ENCODE data around the gene ITGBL1. TPM values are rescaled to one million over a fixed set of nuclear protein-coding genes. Genes with fewer than 3 reads are reported as not detected.

ITGBL1 gene
- total and polyA plus RNA-seq, 5 donors, result 5.8 to 11.2 (median 7.4) TPM

DNA sequence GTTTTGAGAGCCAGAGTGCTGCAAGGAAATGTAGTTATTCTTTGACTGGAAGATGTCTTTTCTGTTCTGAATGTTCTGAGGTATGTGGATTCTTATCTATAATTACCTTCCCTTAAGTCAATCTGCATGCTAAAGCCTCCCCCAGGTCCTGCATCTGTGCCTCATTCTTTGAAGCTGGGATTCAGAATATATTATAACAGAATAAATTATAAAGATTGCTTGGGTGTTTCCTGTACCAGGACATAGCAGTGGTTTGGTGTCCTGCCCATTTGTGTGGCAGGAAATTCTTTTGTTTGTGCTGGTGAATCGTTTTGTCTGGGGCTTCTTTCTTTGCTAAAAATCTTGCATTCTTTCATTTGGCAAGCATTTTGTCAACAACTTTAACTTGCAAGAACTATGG lies 60.2 kb downstream of the ITGBL1 start:
- no peak for ATAC-seq
- H3K4me3 ChIP-seq (ENCODE audit: low read length), result no peak overlapping the region
- WGBS, result 23% methylated on average over 1 of the region's 1 CpG

GRCh38 chr13:101514100-101514499 lies 61.6 kb downstream of the ITGBL1 start:
- Histone ChIP-seq H3K4me3 (ENCODE audit: low read length) (no peak overlapping the region), H3K27me3 (ENCODE audit: control insufficient read depth, insufficient read depth) (no peaks in the 10 kb centered on the region), H3K4me1 (ENCODE audit: control insufficient read depth, insufficient read depth, low read length) (no peaks in the 10 kb centered on the region), H3K27ac (ENCODE audit: low read length) (no peak overlapping the region), H3K9me3 (ENCODE audit: control insufficient read depth, low read length) (no peaks in the 10 kb centered on the region)
- 26% methylated on average over 1 of the region's 1 CpG for WGBS
- intact Hi-C loops (cut with DNase I), result loop anchor here in 1 of 4 donors (2.0 kb wide), 1 partner anchor 245 kb away; no protein-coding TSS in a partner anchor
- ATAC-seq, result no peak
- no peak for DNase-seq

More for the DNA sequence above, 60.2 kb downstream of the ITGBL1 start:
- intact Hi-C loops (cut with DNase I), result no loop called here
- no peaks in the 10 kb centered on the region for H3K9me3 ChIP-seq (ENCODE audit: control insufficient read depth, low read length)
- no peak overlapping the region for H3K27ac ChIP-seq (ENCODE audit: low read length)
- no peaks in the 10 kb centered on the region for H3K27me3 ChIP-seq (ENCODE audit: control insufficient read depth, insufficient read depth)
- DNase-seq, result no peak
- no peaks in the 10 kb centered on the region for H3K4me1 ChIP-seq (ENCODE audit: control insufficient read depth, insufficient read depth, low read length)

DNA sequence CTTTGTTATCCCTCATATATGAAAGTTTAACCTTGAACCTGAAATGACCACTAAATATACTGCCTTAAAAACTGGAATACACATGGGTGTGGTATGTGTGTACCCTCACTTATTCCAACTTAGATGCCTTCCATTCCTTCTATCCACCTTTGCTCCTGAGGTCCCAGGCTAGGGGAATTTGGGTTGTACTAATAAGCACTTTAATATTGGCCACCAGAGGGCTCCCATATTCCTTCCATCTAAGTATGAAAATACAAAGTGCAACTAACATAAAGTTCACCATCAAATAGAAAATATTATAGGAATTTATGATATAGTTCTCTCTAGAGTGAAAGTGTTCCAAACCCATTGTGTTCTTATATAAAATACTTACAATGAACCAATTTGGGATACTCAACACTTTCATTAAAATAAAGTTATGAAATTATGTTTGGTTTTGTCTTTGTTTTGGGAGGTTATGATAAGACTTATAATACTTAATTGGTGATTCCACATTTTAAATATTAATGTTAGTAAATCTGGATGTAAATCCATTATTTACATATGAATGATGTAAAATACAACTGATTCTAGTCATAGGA lies 62.3 kb downstream of the ITGBL1 start:
- DNase-seq (no peak), ATAC-seq (no peak)
- Histone ChIP-seq H3K4me1 (ENCODE audit: control insufficient read depth, insufficient read depth, low read length) (no peaks in the 10 kb centered on the region), H3K4me3 (ENCODE audit: low read length) (no peak overlapping the region), H3K9me3 (ENCODE audit: control insufficient read depth, low read length) (no peaks in the 10 kb centered on the region), H3K27ac (ENCODE audit: low read length) (no peak overlapping the region), H3K27me3 (ENCODE audit: control insufficient read depth, insufficient read depth) (no peaks in the 10 kb centered on the region)
- intact Hi-C loops (cut with DNase I), result loop anchor here in 2 of 4 donors (2.0 to 5.0 kb wide), 2 partner anchors 243 to 244 kb away; no protein-coding TSS in a partner anchor

- WGBS, result 90% methylated on average over 3 of the region's 3 CpGs
- intact Hi-C loops (cut with DNase I), result loop anchor here in 2 of 4 donors (2.0 to 5.0 kb wide), 2 partner anchors 242 to 243 kb away; no protein-coding TSS in a partner anchor
- Histone ChIP-seq H3K9me3 (ENCODE audit: control insufficient read depth, low read length) (no peaks in the 10 kb centered on the region), H3K4me1 (ENCODE audit: control insufficient read depth, insufficient read depth, low read length) (no peaks in the 10 kb centered on the region), H3K4me3 (ENCODE audit: low read length) (no peak overlapping the region), H3K27me3 (ENCODE audit: control insufficient read depth, insufficient read depth) (no peaks in the 10 kb centered on the region), H3K27ac (ENCODE audit: low read length) (no peak overlapping the region)
- ATAC-seq, result no peak
- DNase-seq, result no peak
Measured at GRCh38 chr13:101515504-101515903, 63.0 kb downstream of the ITGBL1 start.

DNA sequence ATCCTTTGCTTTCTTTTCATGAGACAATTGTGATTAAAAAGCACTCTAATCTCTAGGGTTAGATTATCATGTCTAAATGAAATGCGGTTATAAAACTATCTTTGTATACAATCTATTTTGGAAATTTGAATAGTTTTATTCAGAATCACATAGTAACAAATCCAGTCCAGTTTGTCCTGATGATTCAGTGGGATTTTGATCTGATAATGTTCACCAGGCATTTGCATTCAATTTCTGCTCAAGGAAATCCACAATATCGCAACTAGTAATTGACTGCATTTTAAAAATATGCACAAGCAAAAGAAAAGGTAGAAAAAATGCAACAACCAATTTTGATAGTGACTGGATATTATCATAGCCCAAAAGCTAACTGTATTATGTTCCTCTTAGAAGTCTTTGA lies 63.8 kb downstream of the ITGBL1 start:
- Histone ChIP-seq H3K4me3 (ENCODE audit: low read length) (no peak overlapping the region), H3K4me1 (ENCODE audit: control insufficient read depth, insufficient read depth, low read length) (no peaks in the 10 kb centered on the region), H3K27ac (ENCODE audit: low read length) (no peak overlapping the region), H3K9me3 (ENCODE audit: control insufficient read depth, low read length) (no peaks in the 10 kb centered on the region), H3K27me3 (ENCODE audit: control insufficient read depth, insufficient read depth) (no peaks in the 10 kb centered on the region)
- ATAC-seq, result no peak
- 79% methylated on average over 2 of the region's 2 CpGs for WGBS
- no peak for DNase-seq
- intact Hi-C loops (cut with DNase I), result loop anchor here in 1 of 4 donors (5.0 kb wide), 1 partner anchor 241 kb away; no protein-coding TSS in a partner anchor

GRCh38 chr13:101520672-101521071 lies 68.2 kb downstream of the ITGBL1 start:
- Histone ChIP-seq H3K4me1 (ENCODE audit: control insufficient read depth, insufficient read depth, low read length) (no peaks in the 10 kb centered on the region), H3K27me3 (ENCODE audit: control insufficient read depth, insufficient read depth) (no peaks in the 10 kb centered on the region), H3K4me3 (ENCODE audit: low read length) (no peak overlapping the region), H3K9me3 (ENCODE audit: control insufficient read depth, low read length) (no peaks in the 10 kb centered on the region), H3K27ac (ENCODE audit: low read length) (no peak overlapping the region)
- no peak for ATAC-seq
- no peak for DNase-seq
- WGBS, result 72% methylated on average over 4 of the region's 4 CpGs
- intact Hi-C loops (cut with DNase I), result loop anchor here in 1 of 4 donors (10.0 kb wide), 1 partner anchor 234 kb away; no protein-coding TSS in a partner anchor

DNA sequence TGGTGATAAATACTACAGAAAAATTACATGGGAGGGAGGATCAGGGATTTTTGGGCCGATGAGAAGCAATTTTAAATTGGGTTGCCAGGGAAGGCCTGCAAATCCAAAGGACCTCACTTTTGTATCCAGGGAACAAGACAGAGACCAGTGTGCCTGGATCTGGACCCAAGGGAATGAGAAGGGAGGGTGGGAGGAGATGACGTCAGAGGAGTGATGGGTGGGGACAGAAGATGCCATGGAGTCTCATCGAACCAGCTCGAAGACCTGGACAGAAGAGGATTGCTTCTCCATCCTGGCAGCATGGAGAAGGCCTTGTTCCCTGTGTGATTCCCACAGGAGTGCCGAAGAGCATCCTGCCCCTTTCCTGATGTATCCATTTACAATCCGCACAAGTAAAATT lies 68.9 kb downstream of the ITGBL1 start:
- DNase-seq (no peak), ATAC-seq (no peak)
- H3K4me1 ChIP-seq (ENCODE audit: control insufficient read depth, insufficient read depth, low read length), result no peaks in the 10 kb centered on the region
- H3K4me3 ChIP-seq (ENCODE audit: low read length), result no peak overlapping the region
- intact Hi-C loops (cut with DNase I), result loop anchor here in 1 of 4 donors (10.0 kb wide), 1 partner anchor 233 kb away; no protein-coding TSS in a partner anchor
- no peak overlapping the region for H3K27ac ChIP-seq (ENCODE audit: low read length)
- H3K27me3 ChIP-seq (ENCODE audit: control insufficient read depth, insufficient read depth), result no peaks in the 10 kb centered on the region
- 81% methylated on average over 6 of the region's 6 CpGs for WGBS
- H3K9me3 ChIP-seq (ENCODE audit: control insufficient read depth, low read length), result no peaks in the 10 kb centered on the region

GRCh38 chr13:101522607-101523006 lies 70.1 kb downstream of the ITGBL1 start:
- Histone ChIP-seq H3K4me1 (ENCODE audit: control insufficient read depth, insufficient read depth, low read length) (no peaks in the 10 kb centered on the region), H3K27me3 (ENCODE audit: control insufficient read depth, insufficient read depth) (no peaks in the 10 kb centered on the region), H3K4me3 (ENCODE audit: low read length) (no peak overlapping the region), H3K27ac (ENCODE audit: low read length) (no peak overlapping the region), H3K9me3 (ENCODE audit: control insufficient read depth, low read length) (no peaks in the 10 kb centered on the region)
- 76% methylated on average over 5 of the region's 5 CpGs for WGBS
- ATAC-seq, result no peak
- DNase-seq, result no peak
- intact Hi-C loops (cut with DNase I), result loop anchor here in 1 of 4 donors (10.0 kb wide), 1 partner anchor 232 kb away; no protein-coding TSS in a partner anchor

DNA sequence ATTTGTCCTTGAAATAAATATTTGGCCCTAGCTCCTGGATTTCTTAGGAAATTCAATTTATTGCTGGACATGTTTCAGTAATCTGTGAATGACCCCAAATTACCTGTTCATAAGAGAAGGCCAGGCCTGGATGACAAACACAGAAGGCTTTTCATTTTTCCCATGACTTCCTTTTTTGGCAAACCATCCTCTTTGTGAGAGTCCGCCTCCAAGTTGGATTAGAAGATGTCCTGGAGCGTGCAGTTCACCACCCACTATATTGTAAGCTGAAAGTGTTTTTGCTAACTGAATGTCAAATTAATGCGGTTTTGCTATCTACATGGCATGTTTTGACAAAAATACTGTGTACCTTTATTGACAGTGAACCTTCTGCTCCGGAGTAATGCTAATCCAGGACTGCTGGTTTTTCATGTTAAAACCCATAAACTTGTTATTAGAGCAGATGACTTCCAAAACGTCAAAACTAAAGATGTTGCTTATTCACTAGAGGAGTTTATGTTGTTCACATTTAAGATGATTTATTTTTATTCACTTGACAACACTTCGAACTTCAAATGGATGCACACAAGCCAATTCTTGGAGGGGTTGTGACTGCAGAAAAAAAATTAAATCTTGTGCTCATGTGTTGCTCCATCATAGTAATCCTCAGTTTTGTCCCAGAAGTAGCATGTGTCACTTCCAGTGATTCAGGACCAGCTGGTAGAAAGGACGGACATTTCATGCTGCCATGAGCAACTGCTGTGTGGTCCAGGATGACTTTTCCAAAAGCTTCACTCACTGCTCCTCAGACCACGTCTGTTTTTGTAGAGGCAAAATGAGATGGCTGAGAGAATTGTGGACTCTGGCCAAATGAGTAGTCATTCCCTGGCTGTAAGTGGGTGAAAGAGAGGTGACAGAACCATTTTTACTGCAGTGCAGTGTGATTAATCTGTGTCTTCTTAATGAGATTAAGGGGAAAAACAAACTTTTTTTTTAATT lies 71.0 kb downstream of the ITGBL1 start:
- Histone ChIP-seq H3K27ac (ENCODE audit: low read length) (no peak overlapping the region), H3K27me3 (ENCODE audit: control insufficient read depth, insufficient read depth) (no peaks in the 10 kb centered on the region), H3K9me3 (ENCODE audit: control insufficient read depth, low read length) (no peaks in the 10 kb centered on the region), H3K4me1 (ENCODE audit: control insufficient read depth, insufficient read depth, low read length) (no peaks in the 10 kb centered on the region), H3K4me3 (ENCODE audit: low read length) (no peak overlapping the region)
- intact Hi-C loops (cut with DNase I), result loop anchor here in 1 of 4 donors (10.0 kb wide), 1 partner anchor 231 kb away; no protein-coding TSS in a partner anchor
- ATAC-seq (peak; percentile 71 to 74), DNase-seq (peak in 1 of 3 donors; percentile 14)
- WGBS, result 53% methylated on average over 8 of the region's 8 CpGs

DNA sequence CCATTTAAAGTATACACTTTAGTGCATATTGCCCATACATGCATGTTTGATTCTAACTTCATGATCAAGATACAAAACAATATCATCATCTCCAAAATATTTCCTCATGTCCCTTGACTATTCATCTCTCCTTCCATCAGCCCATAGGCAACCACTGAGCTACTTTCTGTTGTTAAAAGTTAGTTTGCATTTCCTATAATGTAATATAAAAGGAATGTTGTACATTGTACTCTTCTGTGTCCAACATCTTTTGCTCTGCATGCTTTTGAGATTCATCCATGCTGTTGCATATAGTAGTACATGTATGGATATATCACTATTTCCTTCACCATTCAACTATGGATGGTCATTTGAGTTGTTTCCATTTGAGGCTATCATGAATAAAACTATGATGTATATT lies 74.7 kb downstream of the ITGBL1 start:
- DNase-seq, result no peak
- Histone ChIP-seq H3K9me3 (ENCODE audit: control insufficient read depth, low read length) (no peaks in the 10 kb centered on the region), H3K27me3 (ENCODE audit: control insufficient read depth, insufficient read depth) (no peaks in the 10 kb centered on the region), H3K4me3 (ENCODE audit: low read length) (no peak overlapping the region), H3K27ac (ENCODE audit: low read length) (no peak overlapping the region), H3K4me1 (ENCODE audit: control insufficient read depth, insufficient read depth, low read length) (no peaks in the 10 kb centered on the region)
- no peak for ATAC-seq
- intact Hi-C loops (cut with DNase I), result loop anchor here in 1 of 4 donors (10.0 kb wide), 1 partner anchor 228 kb away; no protein-coding TSS in a partner anchor

DNA sequence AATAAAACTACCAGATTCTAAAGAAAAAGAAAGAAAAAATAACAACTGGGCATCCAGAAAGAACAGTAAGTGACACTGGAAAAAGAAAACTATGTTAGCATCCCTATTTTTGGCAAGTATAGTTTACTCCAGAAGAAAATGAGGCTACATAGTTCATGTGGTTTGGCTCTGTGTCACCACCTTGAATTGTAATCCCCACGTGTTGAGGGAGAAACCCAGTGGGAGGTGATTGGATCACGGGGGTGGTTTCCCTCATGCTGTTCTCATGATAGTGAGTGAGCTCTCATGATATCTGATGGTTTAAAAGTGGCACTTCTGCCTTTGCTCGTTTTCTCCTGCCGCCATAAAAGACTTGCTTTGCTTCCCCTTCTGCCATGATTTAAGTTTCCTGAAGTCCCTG lies 76.9 kb downstream of the ITGBL1 start:
- no peak overlapping the region for H3K27ac ChIP-seq (ENCODE audit: low read length)
- no peak overlapping the region for H3K4me3 ChIP-seq (ENCODE audit: low read length)
- no peak for DNase-seq
- no peak for ATAC-seq
- intact Hi-C loops (cut with DNase I), result loop anchor here in 1 of 4 donors (10.0 kb wide), 1 partner anchor 225 kb away; no protein-coding TSS in a partner anchor
- no peaks in the 10 kb centered on the region for H3K9me3 ChIP-seq (ENCODE audit: control insufficient read depth, low read length)
- WGBS, result 27% methylated on average over 4 of the region's 4 CpGs
- H3K27me3 ChIP-seq (ENCODE audit: control insufficient read depth, insufficient read depth), result no peaks in the 10 kb centered on the region
- H3K4me1 ChIP-seq (ENCODE audit: control insufficient read depth, insufficient read depth, low read length), result no peaks in the 10 kb centered on the region

Data from right cardiac atrium (tissue), 5 donors.